H9 (cell line): Measurements from ENCODE around the gene SPEM3. TPM values are rescaled to one million over a fixed set of nuclear protein-coding genes. Genes with fewer than 3 reads are reported as not detected.

Experiments used
- DNase-seq: peaks from one replicate; pipeline ENCODE4 v3.0.0-alpha.2; 2017
- H2AFZ ChIP-seq: one replicate; pipeline ENCODE4 v1.6.1; 2013; ENCODE audit warnings: mild to moderate bottlenecking, low read length, control low read depth, moderate library complexity
- H2AK5ac ChIP-seq: 2 replicates; pipeline ENCODE4 v1.6.1; 2013; ENCODE audit warnings: low read length, control low read depth, mixed read lengths; ENCODE audit not compliant: insufficient read length
- H2BK120ac ChIP-seq: one replicate; pipeline ENCODE4 v1.6.1; 2013; ENCODE audit warnings: low read depth, mild to moderate bottlenecking, low read length, control low read depth, inconsistent platforms; ENCODE audit not compliant: poor library complexity, severe bottlenecking
- H2BK12ac ChIP-seq: 2 replicates; pipeline ENCODE4 v1.6.1; 2013; ENCODE audit warnings: low read length, control low read depth, mixed read lengths, low read depth; ENCODE audit not compliant: insufficient read length
- H2BK15ac ChIP-seq: 2 replicates; pipeline ENCODE4 v1.6.1; 2013; ENCODE audit warnings: low read depth, low read length, control low read depth
- H2BK20ac ChIP-seq: one replicate; pipeline ENCODE4 v1.6.1; 2013; ENCODE audit warnings: low read depth, mild to moderate bottlenecking, low read length, control low read depth, inconsistent platforms; ENCODE audit not compliant: poor library complexity, severe bottlenecking
- H2BK5ac ChIP-seq: 2 replicates; pipeline ENCODE4 v1.6.1; 2013; ENCODE audit warnings: low read length, control low read depth, mixed read lengths; ENCODE audit not compliant: insufficient read length
- H3K14ac ChIP-seq: 2 replicates; pipeline ENCODE4 v1.6.1; 2013; ENCODE audit warnings: low read length, control low read depth; ENCODE audit not compliant: insufficient read depth
- H3K18ac ChIP-seq: 2 replicates; pipeline ENCODE4 v1.6.1; 2013; ENCODE audit warnings: low read depth, mild to moderate bottlenecking, mixed read lengths, low read length, control low read depth; ENCODE audit not compliant: insufficient read length
- H3K23ac ChIP-seq: 2 replicates; pipeline ENCODE4 v1.6.1; 2013; ENCODE audit warnings: low read length, control low read depth, mixed read lengths, low read depth; ENCODE audit not compliant: insufficient read length
- H3K23me2 ChIP-seq: 2 replicates; pipeline ENCODE4 v1.6.1; 2013; ENCODE audit warnings: low read depth, mild to moderate bottlenecking, mixed read lengths, low read length, control low read depth; ENCODE audit not compliant: insufficient read length, poor library complexity, severe bottlenecking
- H3K27ac ChIP-seq: 2 replicates; pipeline ENCODE4 v1.5.1; 2013; ENCODE audit warnings: low read length, control low read depth, mixed read lengths, low read depth; ENCODE audit not compliant: insufficient read length
- H3K27me3 ChIP-seq: 2 replicates; pipeline ENCODE4 v1.6.1; 2013; ENCODE audit warnings: low read length, control low read depth, inconsistent platforms; ENCODE audit not compliant: insufficient read depth
- H3K4ac ChIP-seq: 2 replicates; pipeline ENCODE4 v1.6.1; 2013; ENCODE audit warnings: low read depth, mild to moderate bottlenecking, control low read depth, inconsistent platforms, low read length, moderate library complexity
- H3K4me1 ChIP-seq: 2 replicates; pipeline ENCODE4 v1.6.1; 2013; ENCODE audit warnings: low read length, control low read depth, inconsistent platforms; ENCODE audit not compliant: insufficient read depth
- H3K4me2 ChIP-seq: 2 replicates; pipeline ENCODE4 v1.6.1; 2013; ENCODE audit warnings: low read length, control low read depth, mixed read lengths; ENCODE audit not compliant: insufficient read length, insufficient read depth
- H3K56ac ChIP-seq: 2 replicates; pipeline ENCODE4 v1.6.1; 2013; ENCODE audit warnings: low read depth, mild to moderate bottlenecking, mixed read lengths, low read length, control low read depth; ENCODE audit not compliant: insufficient read length
- H3K79me1 ChIP-seq: 2 replicates; pipeline ENCODE4 v1.6.1; 2013; ENCODE audit warnings: low read depth, mild to moderate bottlenecking, moderate library complexity, low read length, control low read depth, inconsistent platforms; ENCODE audit not compliant: insufficient read depth, poor library complexity, severe bottlenecking
- H3K79me2 ChIP-seq: 2 replicates; pipeline ENCODE4 v1.6.1; 2013; ENCODE audit warnings: low read length, control low read depth, inconsistent platforms; ENCODE audit not compliant: insufficient read depth
- H3K9ac ChIP-seq: 2 replicates; pipeline ENCODE4 v1.6.1; 2013; ENCODE audit warnings: low read length, control low read depth, mixed read lengths; ENCODE audit not compliant: insufficient read length; ENCODE audit errors: extremely low read depth
- H3K9me3 ChIP-seq: one replicate; pipeline ENCODE4 v1.6.1; 2013; ENCODE audit warnings: low read depth, low read length, inconsistent platforms; ENCODE audit not compliant: control insufficient read depth
- H3T11ph ChIP-seq: one replicate; pipeline ENCODE4 v1.6.1; 2013; ENCODE audit warnings: mild to moderate bottlenecking, low read length, control low read depth, inconsistent platforms
- H4K20me1 ChIP-seq: one replicate; pipeline ENCODE4 v1.6.1; 2013; ENCODE audit not compliant: control insufficient read depth, insufficient read length, insufficient read depth
- H4K5ac ChIP-seq: 2 replicates; pipeline ENCODE4 v1.6.1; 2013; ENCODE audit warnings: low read depth, mild to moderate bottlenecking, mixed read lengths, low read length, control low read depth; ENCODE audit not compliant: insufficient read length
- H4K8ac ChIP-seq: replicated peaks from 2 replicates; pipeline ENCODE4 v1.6.1; 2013; ENCODE audit warnings: low read length, control low read depth, mixed read lengths, low read depth; ENCODE audit not compliant: insufficient read length
- H4K91ac ChIP-seq: 2 replicates; pipeline ENCODE4 v1.6.1; 2013; ENCODE audit warnings: low read depth, mild to moderate bottlenecking, moderate library complexity, mixed read lengths, low read length, control low read depth; ENCODE audit not compliant: insufficient read length
- H3K27ac Mint-ChIP-seq, 3 experiments: 2 replicates in 2 of 3; 3 replicates in 1 of 3; pipeline ENCODE4 v1.8.0; 2020 to 2021; ENCODE audit warnings: mixed read lengths in 3 of 3, mild to moderate bottlenecking in 1 of 3, moderate library complexity in 1 of 3
- H3K27me3 Mint-ChIP-seq: 2 replicates; pipeline ENCODE4 v1.8.0; 2021; ENCODE audit warnings: low read depth, mild to moderate bottlenecking, moderate library complexity, mixed read lengths
- H3K36me3 Mint-ChIP-seq, 3 experiments: 2 replicates in 2 of 3; 3 replicates in 1 of 3; pipeline ENCODE4 v1.8.0; 2020 to 2021; ENCODE audit warnings: low read depth in 3 of 3, mixed read lengths in 3 of 3; ENCODE audit not compliant: insufficient read depth in 1 of 3
- H3K4me1 Mint-ChIP-seq, 2 experiments: 2 replicates each; pipeline ENCODE4 v1.8.0; 2020; ENCODE audit warnings: mixed read lengths in 2 of 2
- H3K4me3 Mint-ChIP-seq, 2 experiments: 2 replicates in 1 of 2; 3 replicates in 1 of 2; pipeline ENCODE4 v1.8.0; 2020 to 2021; ENCODE audit warnings: mild to moderate bottlenecking in 2 of 2, mixed read lengths in 2 of 2, moderate library complexity in 1 of 2
- H3K9me3 Mint-ChIP-seq, 2 experiments: 2 replicates in 1 of 2; 3 replicates in 1 of 2; pipeline ENCODE4 v1.8.0; 2020; ENCODE audit warnings: mild to moderate bottlenecking in 2 of 2, mixed read lengths in 2 of 2, moderate library complexity in 1 of 2
- CTCF ChIP-seq: fragments of 200-600 bp; sonication (generic); conservative IDR thresholded peaks from 3 replicates; pipeline ENCODE4 v1.8.0; 2021; ENCODE audit warnings: antibody characterized with exemption, mild to moderate bottlenecking
- WGBS: extraction: QIAGEN DNeasy Blood & Tissue Kit; methylation state at CpG from one replicate; pipeline ENCODE4 v1.1.7; 2013; ENCODE audit warnings: missing lambda C conversion rate, low lambda C conversion rate, mixed read lengths; ENCODE audit not compliant: insufficient read length; ENCODE audit errors: extremely low coverage; 5-methylcytosine and 5-hydroxymethylcytosine counted together
- total RNA-seq: library from RNA; stranded (reverse); gene quantifications from 2 replicates; pipeline ENCODE4 v1.2.1, GENCODE V29; 2021

Gene SPEM3
- total RNA-seq, 1 experiment from 2014 or later, result not detected

- H3K79me1 ChIP-seq, result no peaks in the 10 kb centered on the region
- H3T11ph ChIP-seq, result no peak overlapping the region
- H3K56ac ChIP-seq, result no peak overlapping the region
- H3K27me3 ChIP-seq, result no peaks in the 10 kb centered on the region
- peaks cover 2% of the 10 kb centered on the region for H4K20me1 ChIP-seq
- H3K79me2 ChIP-seq, result no peaks in the 10 kb centered on the region
- H3K23me2 ChIP-seq, result peaks cover 5% of the 10 kb centered on the region
- H2BK15ac ChIP-seq, result no peak overlapping the region
- no peaks in the 10 kb centered on the region for H3K9me3 ChIP-seq
- H3K14ac ChIP-seq, result no peak overlapping the region
- no peak overlapping the region for H3K27ac ChIP-seq
- no peak overlapping the region for H3K23ac ChIP-seq
- no CpG with 5 or more reads among the region's 3 CpGs for WGBS
- Mint-ChIP-seq H3K4me1 (peaks cover 16 to 26% of the 10 kb centered on the region in 2 experiments), H3K27ac (peak overlapping the region in 1 of 3 experiments; percentile 65; a peak in 1 of 7 replicates), H3K36me3 (peaks cover 1 to 23% (median 4%) of the 10 kb centered on the region in 3 experiments; a peak in 3 of 7 replicates), H3K27me3 (no peaks in the 10 kb centered on the region), H3K9me3 (no peaks in the 10 kb centered on the region), H3K4me3 (no peak overlapping the region)
- H2AFZ ChIP-seq, result no peak overlapping the region
- no peak overlapping the region for H2AK5ac ChIP-seq
- H3K4ac ChIP-seq, result no peak overlapping the region
- H2BK120ac ChIP-seq, result no peak overlapping the region
- TF ChIP-seq CTCF, result no peak
- no peak overlapping the region for H3K9ac ChIP-seq
- no peak for DNase-seq
- no peak overlapping the region for H3K18ac ChIP-seq
- no peak overlapping the region for H4K91ac ChIP-seq
- no peak overlapping the region for H4K5ac ChIP-seq
- H4K8ac ChIP-seq, result no peak overlapping the region
- H3K4me2 ChIP-seq, result no peak overlapping the region
- H3K4me1 ChIP-seq, result peaks cover 8% of the 10 kb centered on the region; the same call in 1 of the 2 replicates
- H2BK12ac ChIP-seq, result no peak overlapping the region
- H2BK5ac ChIP-seq, result no peak overlapping the region
- no peak overlapping the region for H2BK20ac ChIP-seq
Observed at GRCh38 chr17:7459961-7460545, 31.4 kb downstream of the SPEM3 start.
